Measurements from ENCODE around the gene BLCAP. TPM values are rescaled to one million over a fixed set of nuclear protein-coding genes. Genes with fewer than 3 reads are reported as not detected.

Gene BLCAP
- total RNA-seq, 1 experiment from 2014 or later, result 129 TPM

DNA sequence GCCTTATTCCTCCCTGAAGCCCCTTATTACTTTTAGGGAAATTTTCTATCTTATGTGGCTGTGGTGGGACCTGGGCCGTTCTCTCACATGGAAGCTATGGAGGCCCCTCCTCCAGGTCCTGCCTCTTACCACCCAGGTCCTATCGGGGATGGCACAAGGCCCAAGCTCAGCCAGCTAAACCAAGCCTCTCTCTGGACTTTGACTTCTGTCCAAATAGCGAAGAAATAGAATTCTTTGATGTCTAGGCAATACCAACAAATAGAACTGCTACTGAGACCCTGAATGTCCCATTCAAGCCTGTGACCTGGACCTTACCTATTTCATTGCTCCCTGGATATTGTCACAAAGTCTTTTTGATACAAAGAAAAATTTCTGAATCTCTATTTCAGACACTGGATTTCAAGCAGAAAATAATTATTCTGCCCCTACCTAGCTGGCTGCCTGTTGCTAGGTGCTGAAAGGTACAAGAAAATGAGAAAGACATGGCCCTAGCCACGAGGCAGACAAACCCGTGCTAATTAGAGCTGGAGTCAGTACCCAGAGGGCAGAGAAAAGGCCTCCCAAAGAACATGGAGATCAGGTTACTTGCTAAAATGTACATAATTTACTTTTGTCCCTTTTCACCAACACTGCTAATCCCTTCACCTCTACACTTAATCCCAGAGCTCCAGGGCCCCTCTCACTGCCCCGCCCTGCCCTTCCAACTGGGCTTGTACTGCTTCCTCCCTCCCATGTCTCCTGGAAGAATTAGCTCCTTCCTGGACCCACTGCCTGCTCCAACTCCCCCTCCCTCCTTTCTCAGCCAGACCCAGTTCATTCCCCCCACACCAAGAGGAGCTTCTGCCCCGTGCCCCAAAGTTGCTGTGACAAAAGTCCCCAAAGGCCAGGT, 22.2 kb downstream of the BLCAP start:
- H3K4me3 Mint-ChIP-seq (ENCODE audit: unreplicated experiment), result no peak overlapping the region
- Histone ChIP-seq H3K36me3 (ENCODE audit: control insufficient read depth, insufficient read depth, low read length) (no peaks in the 10 kb centered on the region), H3K4me3 (ENCODE audit: low read depth, low read length) (no peak overlapping the region), H3K4me1 (peaks cover 7% of the 10 kb centered on the region), H3K9me3 (no peaks in the 10 kb centered on the region), H3K27me3 (replicated peaks; ENCODE audit: control insufficient read depth, insufficient read depth, low read length) (no peaks in the 10 kb centered on the region)
- no peak overlapping the region for H3K27ac Mint-ChIP-seq (ENCODE audit: unreplicated experiment)
- BruUV-seq (replicated peaks), result no TSS peak
- peaks cover 5% of the 10 kb centered on the region for H3K36me3 Mint-ChIP-seq (ENCODE audit: insufficient read depth, unreplicated experiment)
- no peaks in the 10 kb centered on the region for H3K27me3 Mint-ChIP-seq (ENCODE audit: insufficient read depth, unreplicated experiment)
- CTCF ChIA-PET, result interaction anchor here (0.5 to 0.9 kb wide), 4 partner anchors 14 to 1078 kb away, joined by 3 to 4 read pairs (median 4); no protein-coding TSS in a partner anchor
- H3K9me3 Mint-ChIP-seq (ENCODE audit: unreplicated experiment), result no peaks in the 10 kb centered on the region
- no peaks in the 10 kb centered on the region for H3K4me1 Mint-ChIP-seq (ENCODE audit: low read depth, unreplicated experiment)
- intact Hi-C loops (cut with micrococcal nuclease; ENCODE audit: unreplicated experiment), result no loop called here
- peak in 1 of 2 experiments; percentile 40 for DNase-seq
- POLR2A ChIA-PET, result interaction anchor here (0.5 to 1.0 kb wide), 2 partner anchors 13 to 164 kb away, joined by 3 read pairs; no protein-coding TSS in a partner anchor
- TF ChIP-seq, protein P1, sequence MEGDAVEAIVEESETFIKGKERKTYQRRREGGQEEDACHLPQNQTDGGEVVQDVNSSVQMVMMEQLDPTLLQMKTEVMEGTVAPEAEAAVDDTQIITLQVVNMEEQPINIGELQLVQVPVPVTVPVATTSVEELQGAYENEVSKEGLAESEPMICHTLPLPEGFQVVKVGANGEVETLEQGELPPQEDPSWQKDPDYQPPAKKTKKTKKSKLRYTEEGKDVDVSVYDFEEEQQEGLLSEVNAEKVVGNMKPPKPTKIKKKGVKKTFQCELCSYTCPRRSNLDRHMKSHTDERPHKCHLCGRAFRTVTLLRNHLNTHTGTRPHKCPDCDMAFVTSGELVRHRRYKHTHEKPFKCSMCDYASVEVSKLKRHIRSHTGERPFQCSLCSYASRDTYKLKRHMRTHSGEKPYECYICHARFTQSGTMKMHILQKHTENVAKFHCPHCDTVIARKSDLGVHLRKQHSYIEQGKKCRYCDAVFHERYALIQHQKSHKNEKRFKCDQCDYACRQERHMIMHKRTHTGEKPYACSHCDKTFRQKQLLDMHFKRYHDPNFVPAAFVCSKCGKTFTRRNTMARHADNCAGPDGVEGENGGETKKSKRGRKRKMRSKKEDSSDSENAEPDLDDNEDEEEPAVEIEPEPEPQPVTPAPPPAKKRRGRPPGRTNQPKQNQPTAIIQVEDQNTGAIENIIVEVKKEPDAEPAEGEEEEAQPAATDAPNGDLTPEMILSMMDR (IDR thresholded peaks at IDR 0.05; ENCODE audit: insufficient read depth in 1 of 2, low read depth in 1 of 2, low read length in 1 of 2, severe bottlenecking in 1 of 2, unreplicated experiment in 1 of 2), result no peak

DNA sequence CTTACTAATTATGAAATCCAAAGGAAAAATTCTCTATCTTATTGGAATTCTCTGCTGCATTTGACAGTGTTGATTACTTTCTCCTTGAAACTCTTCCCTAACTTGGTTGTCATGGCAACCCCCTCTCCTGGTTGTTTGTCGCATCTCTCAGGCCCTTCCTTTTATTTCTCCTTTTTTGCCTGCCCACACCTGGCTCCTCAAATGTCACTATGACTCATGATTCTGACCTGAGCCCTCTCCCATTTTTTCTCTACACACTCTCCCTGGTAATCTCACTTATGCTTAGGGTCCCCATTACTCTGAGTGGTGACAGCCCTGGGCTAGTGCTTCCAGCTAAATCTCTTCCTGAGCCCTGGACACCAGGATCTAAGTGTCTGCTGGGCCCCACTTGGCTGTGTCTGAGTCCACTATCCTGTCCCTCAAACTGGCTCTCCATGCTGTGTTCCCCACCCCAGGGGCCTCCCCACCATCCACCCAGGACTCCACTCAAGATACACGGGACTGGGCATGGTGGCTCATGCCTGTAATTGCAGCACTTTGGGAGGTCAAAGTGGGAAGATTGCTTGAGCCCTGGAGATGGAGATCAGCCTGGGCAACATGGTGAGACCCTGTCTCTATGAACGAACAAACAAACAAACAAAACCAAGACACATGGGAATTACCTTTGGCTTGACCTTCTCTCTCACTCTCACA, 23.1 kb downstream of the BLCAP start:
- no peak overlapping the region for H3K4me3 ChIP-seq (ENCODE audit: low read depth, low read length)
- no peaks in the 10 kb centered on the region for H3K27me3 ChIP-seq (replicated peaks; ENCODE audit: control insufficient read depth, insufficient read depth, low read length)
- Mint-ChIP-seq H3K27ac (ENCODE audit: unreplicated experiment) (no peak overlapping the region), H3K4me1 (ENCODE audit: low read depth, unreplicated experiment) (no peaks in the 10 kb centered on the region), H3K4me3 (ENCODE audit: unreplicated experiment) (no peak overlapping the region), H3K36me3 (ENCODE audit: insufficient read depth, unreplicated experiment) (no peaks in the 10 kb centered on the region), H3K27me3 (ENCODE audit: insufficient read depth, unreplicated experiment) (no peaks in the 10 kb centered on the region), H3K9me3 (ENCODE audit: unreplicated experiment) (no peaks in the 10 kb centered on the region)
- DNase-seq, result peak; percentile 47 to 49
- intact Hi-C loops (cut with micrococcal nuclease; ENCODE audit: unreplicated experiment), result no loop called here
- H3K9me3 ChIP-seq, result no peaks in the 10 kb centered on the region
- CTCF ChIA-PET, result no interaction called here
- POLR2A ChIA-PET, result no interaction called here
- H3K4me1 ChIP-seq, result peaks cover 7% of the 10 kb centered on the region
- no peaks in the 10 kb centered on the region for H3K36me3 ChIP-seq (ENCODE audit: control insufficient read depth, insufficient read depth, low read length)
- no TSS peak for BruUV-seq (replicated peaks)
- TF ChIP-seq, protein P1 (IDR thresholded peaks at IDR 0.05; ENCODE audit: insufficient read depth in 1 of 2, low read depth in 1 of 2, low read length in 1 of 2, severe bottlenecking in 1 of 2, unreplicated experiment in 1 of 2), result no peak

DNA sequence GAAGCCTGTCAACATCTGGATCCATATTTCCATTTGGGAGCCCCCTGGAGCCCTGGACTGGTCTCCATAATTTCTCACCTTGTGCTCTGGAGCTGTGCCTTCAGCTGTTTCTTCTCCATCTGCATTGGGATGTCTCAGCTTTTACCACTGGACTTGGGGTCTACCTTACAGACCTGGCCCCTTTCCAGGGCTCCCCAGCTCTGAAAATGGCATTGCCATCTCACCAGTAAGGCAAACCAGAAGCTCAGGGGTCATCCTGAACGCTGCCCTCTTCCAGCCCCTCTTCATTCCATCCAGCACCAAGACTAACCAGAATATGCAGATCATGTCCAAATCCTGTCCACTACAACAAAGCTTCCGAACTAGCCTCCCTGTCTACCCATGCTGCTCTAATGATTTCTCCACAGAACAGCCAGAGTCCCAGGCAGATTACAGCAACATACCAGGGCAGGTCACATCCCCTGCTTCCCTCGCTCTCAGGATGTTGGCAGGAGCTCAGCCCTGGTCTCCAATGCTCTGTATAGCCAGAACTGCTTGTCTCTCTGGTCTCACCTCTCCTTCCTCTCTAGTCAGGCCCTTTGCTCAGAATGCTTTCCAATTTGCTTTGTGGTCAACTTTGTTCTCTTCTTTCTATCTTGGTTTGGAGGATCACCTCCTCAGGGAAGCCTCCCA, 24.3 kb downstream of the BLCAP start:
- Mint-ChIP-seq H3K9me3 (ENCODE audit: unreplicated experiment) (no peaks in the 10 kb centered on the region), H3K36me3 (ENCODE audit: insufficient read depth, unreplicated experiment) (no peaks in the 10 kb centered on the region), H3K27me3 (ENCODE audit: insufficient read depth, unreplicated experiment) (no peaks in the 10 kb centered on the region), H3K4me1 (ENCODE audit: low read depth, unreplicated experiment) (no peaks in the 10 kb centered on the region), H3K4me3 (ENCODE audit: unreplicated experiment) (no peak overlapping the region), H3K27ac (ENCODE audit: unreplicated experiment) (no peak overlapping the region)
- Histone ChIP-seq H3K9me3 (no peaks in the 10 kb centered on the region), H3K4me3 (ENCODE audit: low read depth, low read length) (no peak overlapping the region), H3K36me3 (ENCODE audit: control insufficient read depth, insufficient read depth, low read length) (no peaks in the 10 kb centered on the region), H3K27me3 (replicated peaks; ENCODE audit: control insufficient read depth, insufficient read depth, low read length) (no peaks in the 10 kb centered on the region), H3K4me1 (peaks cover 7% of the 10 kb centered on the region)
- ChIA-PET POLR2A (no interaction called here), CTCF (interaction anchor here (0.9 kb wide), 2 partner anchors 40 to 308 kb away, joined by 3 to 4 read pairs; no protein-coding TSS in a partner anchor)
- intact Hi-C loops (cut with micrococcal nuclease; ENCODE audit: unreplicated experiment), result no loop called here
- no TSS peak for BruUV-seq (replicated peaks)
- DNase-seq, result peak in 1 of 2 experiments; percentile 35
- TF ChIP-seq, protein P1 (IDR thresholded peaks at IDR 0.05; ENCODE audit: insufficient read depth in 1 of 2, low read depth in 1 of 2, low read length in 1 of 2, severe bottlenecking in 1 of 2, unreplicated experiment in 1 of 2), result no peak

Data from Caco-2 (cell line).